HK-2 (cell line): ENCODE data around the gene GNLY.

Source experiments
- DNase-seq: peaks from one replicate; pipeline ENCODE4 v3.0.0-alpha.2; 2018; ENCODE audit not compliant: unreplicated experiment

GNLY gene

DNA sequence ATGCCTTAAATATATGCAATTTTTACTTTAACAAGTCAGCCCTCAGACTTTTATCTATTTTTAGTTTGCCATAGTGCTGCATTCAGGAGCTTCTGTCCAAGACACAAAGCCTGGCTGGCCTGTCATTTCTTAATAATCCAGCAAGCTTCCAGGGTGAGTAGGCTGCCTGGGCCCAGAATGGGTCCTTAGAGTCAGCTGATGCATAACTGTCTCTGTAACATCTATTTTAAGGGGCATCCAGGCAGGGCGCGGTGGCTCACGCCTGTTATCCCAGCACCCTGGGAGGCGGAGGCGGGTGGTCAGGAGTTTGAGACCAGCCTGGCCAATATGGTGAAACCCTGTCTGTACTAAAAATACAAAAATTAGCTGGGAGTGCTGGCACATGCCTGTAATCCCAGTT is 11.8 kb upstream of the GNLY start:
- no peak for DNase-seq

DNA sequence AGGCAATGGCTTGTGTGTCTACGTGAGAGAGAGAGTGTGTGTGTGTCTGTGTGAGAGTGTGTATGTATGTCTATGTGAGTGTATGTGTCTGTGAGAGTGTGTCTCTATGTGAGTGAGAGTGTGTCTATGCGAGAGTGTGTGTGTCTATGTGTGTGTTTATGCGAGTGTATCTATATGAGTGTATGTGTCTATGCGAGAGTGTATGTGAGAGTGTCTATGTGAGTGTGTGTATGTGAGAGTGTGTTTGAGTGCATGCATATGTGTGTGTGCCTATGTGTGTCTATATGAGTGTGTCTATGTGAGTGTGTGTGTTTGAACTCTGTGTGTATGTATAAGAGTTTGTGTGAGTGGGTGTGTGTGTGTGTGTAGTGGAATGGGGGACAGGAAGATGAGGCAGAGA is 9.8 kb upstream of the GNLY start:
- DNase-seq = no peak

DNA sequence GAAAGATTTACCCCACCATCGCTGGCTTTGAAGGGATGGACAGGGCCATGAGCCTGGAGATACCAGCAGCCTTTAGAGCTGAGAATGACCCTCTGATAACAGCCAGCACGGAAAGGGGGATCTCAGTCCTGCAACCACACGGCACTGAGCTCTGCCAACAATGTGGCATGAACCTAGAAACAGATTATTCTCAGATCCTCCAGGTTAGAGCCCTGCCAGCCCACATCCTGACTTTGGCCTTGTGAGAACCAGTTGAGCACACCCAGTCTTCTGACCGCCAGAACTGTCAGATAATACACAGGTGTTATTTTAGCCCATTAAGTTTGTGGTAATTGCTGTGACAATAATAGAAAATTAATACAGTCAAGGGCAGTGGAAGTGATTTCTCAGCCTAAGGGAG is 9.4 kb upstream of the GNLY start:
- no peak for DNase-seq

DNA sequence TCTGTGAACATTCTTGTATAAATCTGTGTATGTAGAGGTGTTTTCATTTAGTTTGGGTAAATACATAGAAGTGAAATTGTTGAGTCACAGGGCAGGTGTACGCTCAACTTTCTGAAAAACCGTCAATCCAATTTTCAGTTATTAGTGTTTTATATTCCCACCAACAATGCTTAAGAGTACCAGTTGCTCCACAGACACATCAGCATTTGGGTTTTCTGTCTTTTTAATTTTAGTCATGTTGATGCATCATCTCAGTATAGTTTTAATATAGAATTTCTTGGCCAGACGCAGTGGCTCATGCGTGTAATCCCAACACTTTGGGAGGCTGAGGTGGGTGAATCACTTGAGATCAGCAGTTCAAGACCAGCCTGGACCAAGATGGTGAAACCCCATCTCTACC is 3.2 kb upstream of the GNLY start:
- no peak for DNase-seq

DNA sequence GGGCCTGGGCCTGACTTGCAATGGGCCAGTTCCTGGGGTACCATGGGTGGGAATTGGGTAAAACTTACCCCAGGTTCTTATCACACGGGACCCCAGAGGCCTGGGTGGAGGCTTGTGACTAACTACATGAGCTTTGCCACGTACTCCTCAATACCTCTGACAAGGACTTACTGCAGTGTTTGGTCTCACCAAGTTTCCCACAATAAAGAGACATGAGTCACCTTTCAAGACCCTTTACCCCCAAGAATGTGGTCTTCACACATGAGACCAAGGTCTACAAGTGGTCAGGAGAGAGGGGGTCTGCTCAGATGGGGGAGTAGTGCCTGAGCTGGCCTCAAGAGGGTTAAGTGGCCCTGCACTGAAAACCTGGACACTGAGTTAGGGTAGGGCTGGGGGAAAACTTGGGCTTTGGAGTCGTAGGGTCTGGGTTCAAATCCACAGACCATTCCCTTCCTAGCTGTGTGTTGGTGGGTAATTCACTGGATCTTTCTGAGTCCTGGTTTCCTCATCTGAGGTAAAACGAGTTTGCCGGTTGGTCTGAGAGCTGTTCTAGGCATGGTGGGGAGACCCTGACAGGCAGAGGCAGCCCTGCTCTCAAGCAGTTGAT is 2.0 kb upstream of the GNLY start:
- DNase-seq = no peak

DNA sequence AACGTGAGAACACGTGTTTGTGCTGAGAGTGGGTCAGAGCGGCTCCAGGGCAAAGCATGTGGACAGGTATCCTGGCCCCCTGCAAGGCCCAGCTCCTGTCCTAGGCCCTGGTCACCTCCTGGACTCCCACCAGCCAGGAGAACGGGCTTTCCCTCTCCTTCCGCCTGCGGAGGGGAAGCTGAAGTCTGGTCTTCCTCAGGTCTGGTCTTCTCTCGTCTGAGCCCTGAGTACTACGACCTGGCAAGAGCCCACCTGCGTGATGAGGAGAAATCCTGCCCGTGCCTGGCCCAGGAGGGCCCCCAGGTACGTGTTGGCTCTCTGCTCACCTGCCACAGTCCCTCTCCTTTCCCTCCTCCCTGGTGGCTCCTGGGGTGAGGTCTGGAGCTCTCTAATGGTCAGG is 963 bp downstream of the GNLY start:
- no peak for DNase-seq

DNA sequence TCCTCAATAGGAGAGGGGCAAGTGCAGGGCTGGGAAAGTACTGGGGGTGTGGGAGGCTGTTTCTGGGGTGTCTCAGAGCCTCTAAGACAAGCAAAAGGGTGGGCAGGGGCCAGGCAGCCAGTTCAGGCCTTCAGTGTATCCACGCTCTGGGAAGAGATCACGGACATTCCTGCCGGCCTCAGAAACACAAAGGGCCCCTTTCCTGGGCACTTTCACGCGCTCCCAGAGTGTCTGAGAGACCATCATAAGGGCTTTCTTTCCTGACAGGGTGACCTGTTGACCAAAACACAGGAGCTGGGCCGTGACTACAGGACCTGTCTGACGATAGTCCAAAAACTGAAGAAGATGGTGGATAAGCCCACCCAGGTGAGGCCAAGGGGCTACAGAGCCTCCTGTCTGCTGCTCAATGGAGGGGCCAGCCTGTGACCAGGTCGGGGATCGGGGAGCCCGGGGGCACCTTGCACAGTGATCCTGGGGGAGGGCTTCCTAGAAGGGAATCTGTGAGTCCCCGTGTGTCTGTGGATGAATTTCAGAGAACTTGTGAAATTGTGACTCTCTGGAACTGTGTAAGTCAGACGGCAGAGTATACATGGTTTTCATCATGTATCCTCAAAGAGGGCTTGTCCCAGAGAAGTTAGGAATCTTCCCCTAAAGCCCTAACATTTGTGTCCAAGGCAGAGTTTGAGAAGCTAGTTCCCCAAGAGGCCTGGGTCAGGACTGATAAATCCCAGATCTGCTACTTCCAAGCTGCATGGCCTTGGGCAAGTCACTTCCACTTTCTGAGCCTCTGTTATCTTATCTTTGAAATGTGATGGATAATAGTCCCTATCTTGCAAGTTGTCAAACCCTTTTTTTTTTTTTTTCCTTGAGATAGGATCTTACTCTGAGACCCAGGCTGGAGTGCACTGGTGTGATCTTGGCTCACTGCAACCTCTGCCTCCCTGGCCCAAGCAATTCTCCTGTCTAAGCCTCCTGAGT is 1.8 kb downstream of the GNLY start:
- DNase-seq = no peak

DNA sequence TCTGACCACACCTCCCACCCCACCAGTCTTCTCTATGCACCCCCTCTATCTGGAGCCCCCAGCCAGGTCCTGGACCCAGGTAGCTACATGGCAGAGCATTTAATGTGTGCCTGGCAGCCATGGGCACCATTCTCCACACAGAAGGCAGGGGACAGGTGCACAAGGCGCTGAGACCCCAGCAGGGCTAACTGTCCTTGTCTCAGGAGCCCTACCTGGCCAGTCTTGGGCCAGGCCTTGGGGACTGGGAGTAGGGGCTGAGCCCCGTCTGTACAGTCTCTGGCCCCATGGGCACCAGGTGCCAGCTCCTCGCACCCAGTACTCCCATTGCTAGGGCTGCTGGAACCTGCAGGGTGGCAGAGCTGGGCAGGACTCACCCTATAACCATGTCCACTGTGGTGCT is 2.9 kb downstream of the GNLY start:
- DNase-seq = no peak

GRCh38 chr2:85697716-85698115 is 3.6 kb downstream of the GNLY start:
- DNase-seq = no peak

GRCh38 chr2:85698184-85698879 is 4.2 kb downstream of the GNLY start:
- no peak for DNase-seq

DNA sequence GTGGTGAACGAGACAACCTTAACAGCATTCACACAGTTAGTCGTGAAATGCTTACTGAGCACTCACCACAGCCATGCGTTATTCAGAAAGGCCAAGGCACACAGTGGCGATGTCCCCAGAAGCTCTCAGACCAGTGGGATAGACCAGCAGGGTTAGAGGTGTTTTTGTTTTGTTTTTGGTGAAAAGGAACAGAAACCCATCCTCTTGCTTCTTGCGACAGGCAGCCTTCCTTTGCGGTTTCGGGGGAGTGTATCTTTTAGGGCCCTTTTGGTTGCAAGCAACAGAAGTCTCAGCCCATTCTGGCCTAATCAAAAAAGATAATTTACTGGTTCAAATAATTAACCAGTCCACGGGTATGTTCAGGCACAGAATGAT is 4.7 kb downstream of the GNLY start:
- DNase-seq = no peak

DNA sequence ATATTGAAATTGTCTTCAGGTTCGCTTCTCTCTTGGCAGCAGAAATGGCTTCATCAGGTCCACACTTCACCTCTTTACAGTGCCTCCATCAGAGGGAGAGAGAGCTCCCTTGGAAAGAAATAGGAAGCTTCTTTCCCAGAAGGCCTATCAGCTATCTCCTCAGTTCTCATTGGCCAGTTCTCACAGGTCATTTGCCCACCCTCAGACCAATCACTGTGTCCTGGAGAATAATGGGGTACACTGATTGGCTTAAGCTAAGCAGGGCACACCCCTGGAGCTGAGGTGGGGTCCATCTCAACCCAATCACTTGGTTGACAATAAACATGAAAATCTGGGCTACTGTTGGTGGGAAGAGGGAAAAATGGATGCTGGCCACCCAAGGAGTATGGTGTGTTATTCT is 5.2 kb downstream of the GNLY start:
- no peak for DNase-seq

- no peak for DNase-seq
These were observed 8.0 kb downstream of the GNLY start for GRCh38 chr2:85702172-85702571.

DNA sequence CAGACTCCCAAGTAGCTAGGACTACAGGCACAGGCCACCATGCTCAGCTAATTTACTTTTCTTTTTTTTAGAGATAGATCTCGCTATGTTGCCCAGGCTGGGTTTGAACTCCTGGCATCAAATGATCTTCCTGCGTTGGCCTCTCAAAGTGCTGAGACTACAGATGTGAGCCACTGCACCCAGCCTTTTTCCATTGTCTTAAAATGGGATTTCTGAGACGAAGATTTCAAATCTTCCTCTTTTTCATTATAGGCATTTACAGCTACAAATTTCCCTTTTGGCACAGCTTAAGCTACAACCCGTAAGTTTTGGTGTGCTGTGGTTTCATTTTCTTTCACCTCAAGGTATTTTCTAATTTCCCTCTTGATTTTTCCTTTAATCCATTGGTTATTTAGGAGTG is 8.6 kb downstream of the GNLY start:
- DNase-seq = no peak

- no peak for DNase-seq
These were observed 9.2 kb downstream of the GNLY start for GRCh38 chr2:85703329-85703728.

DNA sequence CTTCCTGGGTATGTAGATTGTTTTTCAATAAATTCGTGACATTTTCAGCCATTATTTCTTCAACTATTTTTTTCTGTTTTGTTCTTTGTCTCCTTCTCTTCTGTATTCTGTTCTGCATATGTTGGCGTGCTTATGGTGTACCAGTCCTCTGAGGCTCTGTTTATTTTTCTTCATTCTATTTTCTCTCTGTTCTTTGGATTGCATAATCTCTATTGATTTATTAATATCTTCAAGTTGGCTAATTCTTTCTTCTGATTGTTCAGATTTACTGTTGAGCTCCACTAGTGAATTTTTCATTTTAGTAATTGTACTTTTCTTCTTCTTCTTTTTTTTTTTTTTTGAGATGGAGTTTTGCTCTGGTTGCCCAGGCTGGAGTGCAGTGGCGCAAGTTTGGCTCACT is 9.9 kb downstream of the GNLY start:
- no peak for DNase-seq

- DNase-seq = no peak
These were observed 10.9 kb downstream of the GNLY start for GRCh38 chr2:85704800-85705679.

- peak; percentile 38 for DNase-seq
These were observed 11.5 kb downstream of the GNLY start for GRCh38 chr2:85705680-85706039.

- DNase-seq = no peak
These were observed 11.9 kb downstream of the GNLY start for GRCh38 chr2:85706063-85706462.

DNA sequence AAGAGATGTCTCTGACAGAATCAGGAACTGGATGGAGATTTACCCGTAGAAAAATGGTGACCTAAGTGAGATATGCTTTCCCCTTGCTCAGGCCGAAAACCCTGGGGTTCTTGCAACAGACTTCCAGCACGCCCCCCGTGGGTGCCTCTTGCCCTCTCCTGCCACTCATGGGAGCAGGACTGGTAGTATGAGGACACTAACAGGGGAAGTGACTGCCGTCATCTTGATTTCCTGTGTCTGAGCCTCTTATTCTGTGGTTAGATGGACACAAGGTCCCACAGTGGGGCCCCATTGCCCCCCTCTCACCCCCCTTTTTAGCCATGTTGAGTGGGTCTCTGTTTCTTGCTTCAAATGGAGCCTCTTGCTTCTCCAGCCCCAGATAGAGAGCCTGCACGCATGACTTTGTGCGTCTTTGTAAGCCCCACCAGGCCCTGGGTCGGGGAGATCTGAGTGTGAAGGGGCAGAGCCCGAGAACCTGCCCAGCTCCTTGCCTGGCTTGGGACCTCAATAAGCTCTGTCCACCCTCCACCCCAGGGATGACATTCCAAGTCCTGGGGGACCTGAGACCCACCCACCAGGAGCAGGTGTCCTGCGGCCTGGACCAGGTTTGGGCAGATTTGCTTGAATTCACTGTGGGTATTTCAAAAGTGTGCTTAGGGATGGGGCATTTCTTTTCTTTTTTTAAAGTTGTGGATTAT is 12.6 kb downstream of the GNLY start:
- DNase-seq = no peak

GRCh38 chr2:85707304-85707703 is 13.1 kb downstream of the GNLY start:
- DNase-seq = peak; percentile 53
